Activated T-cell treated with anti-CD3 and anti-CD28 coated beads, Interleukin-2, amount 50 U/mL, for 72 hours (primary cell): ENCODE results near the gene GRK7. TPM values are rescaled to one million over a fixed set of nuclear protein-coding genes. Genes with fewer than 3 reads are reported as not detected.

Source experiments
- ATAC-seq, 2 donors: fragments of 150-1000 bp; cut with Tn5 transposase; replicated peaks in 1 of 2; 2 replicates each; pipeline ENCODE4 v1.10.0; 2021; ENCODE audit warnings: moderate library complexity in 2 of 2, mild to moderate bottlenecking in 1 of 2
- DNase-seq, 2 donors: peaks; one replicate each; pipeline ENCODE4 v3.0.0; 2021 to 2022; ENCODE audit warnings: mixed read lengths in 1 of 2
- H3K27ac Mint-ChIP-seq: one replicate; pipeline ENCODE4 v1.8.0; 2022; ENCODE audit warnings: mild to moderate bottlenecking, moderate library complexity, mixed read lengths
- H3K27me3 Mint-ChIP-seq: one replicate; pipeline ENCODE4 v1.8.0; 2022; ENCODE audit warnings: low read depth, mixed read lengths
- H3K36me3 Mint-ChIP-seq, 2 donors: one replicate each; pipeline ENCODE4 v1.8.0; 2022; ENCODE audit warnings: mixed read lengths in 2 of 2, mild to moderate bottlenecking in 1 of 2; ENCODE audit not compliant: insufficient read depth in 2 of 2
- H3K4me1 Mint-ChIP-seq: one replicate; pipeline ENCODE4 v1.8.0; 2022; ENCODE audit warnings: low read depth, mixed read lengths
- H3K4me3 Mint-ChIP-seq, 2 donors: one replicate each; pipeline ENCODE4 v1.8.0; 2022; ENCODE audit warnings: mild to moderate bottlenecking in 2 of 2, mixed read lengths in 2 of 2, moderate library complexity in 2 of 2
- H3K9me3 Mint-ChIP-seq, 2 donors: one replicate each; pipeline ENCODE4 v1.8.0; 2022; ENCODE audit warnings: mixed read lengths in 2 of 2
- total RNA-seq, 2 donors: library from RNA; stranded (reverse); gene quantifications; one replicate each; pipeline ENCODE4 v1.2.3, GENCODE V29; 2022

GRK7 gene, protein sequence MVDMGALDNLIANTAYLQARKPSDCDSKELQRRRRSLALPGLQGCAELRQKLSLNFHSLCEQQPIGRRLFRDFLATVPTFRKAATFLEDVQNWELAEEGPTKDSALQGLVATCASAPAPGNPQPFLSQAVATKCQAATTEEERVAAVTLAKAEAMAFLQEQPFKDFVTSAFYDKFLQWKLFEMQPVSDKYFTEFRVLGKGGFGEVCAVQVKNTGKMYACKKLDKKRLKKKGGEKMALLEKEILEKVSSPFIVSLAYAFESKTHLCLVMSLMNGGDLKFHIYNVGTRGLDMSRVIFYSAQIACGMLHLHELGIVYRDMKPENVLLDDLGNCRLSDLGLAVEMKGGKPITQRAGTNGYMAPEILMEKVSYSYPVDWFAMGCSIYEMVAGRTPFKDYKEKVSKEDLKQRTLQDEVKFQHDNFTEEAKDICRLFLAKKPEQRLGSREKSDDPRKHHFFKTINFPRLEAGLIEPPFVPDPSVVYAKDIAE (N-terminal part only)
- not detected for total RNA-seq

DNA sequence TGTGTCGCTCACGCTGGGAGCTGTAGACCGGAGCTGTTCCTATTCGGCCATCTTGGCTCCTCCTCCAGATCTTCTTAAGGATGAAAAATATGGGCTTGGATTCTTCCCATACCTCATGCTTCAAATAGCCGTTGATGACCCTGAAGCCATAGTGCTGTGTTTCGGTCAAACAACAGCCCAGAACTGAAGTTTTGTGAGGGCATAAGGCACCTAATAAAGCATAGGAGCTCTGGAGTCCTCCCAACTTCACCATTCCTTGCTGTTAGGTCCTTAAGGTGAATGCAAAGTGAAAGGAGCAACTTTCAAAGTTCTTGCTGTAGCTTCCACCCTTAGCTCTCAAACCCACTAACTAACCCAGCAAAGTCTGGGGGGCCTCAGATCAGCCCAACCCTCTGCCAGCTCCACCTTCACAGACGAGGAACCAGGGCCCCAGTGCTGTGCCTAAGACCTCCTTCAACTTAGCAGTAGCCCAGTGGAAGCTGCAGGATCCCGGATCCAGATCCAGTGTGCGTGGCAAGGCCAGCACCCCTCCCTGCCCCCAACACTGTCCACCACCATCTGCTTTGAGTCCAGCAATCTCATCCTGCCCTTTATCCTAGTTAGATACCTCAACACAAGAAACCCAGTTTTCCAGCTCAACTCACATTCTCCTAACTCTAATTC lies at the start of gene GRK7:
Gene GRK7, plus strand, starts transcription at position 321 of the 663 bp plus-strand sequence. CDS start 14,877 bp downstream, outside the sequence.
- no peak within 1 kb of the TSS for H3K27ac Mint-ChIP-seq

DNA sequence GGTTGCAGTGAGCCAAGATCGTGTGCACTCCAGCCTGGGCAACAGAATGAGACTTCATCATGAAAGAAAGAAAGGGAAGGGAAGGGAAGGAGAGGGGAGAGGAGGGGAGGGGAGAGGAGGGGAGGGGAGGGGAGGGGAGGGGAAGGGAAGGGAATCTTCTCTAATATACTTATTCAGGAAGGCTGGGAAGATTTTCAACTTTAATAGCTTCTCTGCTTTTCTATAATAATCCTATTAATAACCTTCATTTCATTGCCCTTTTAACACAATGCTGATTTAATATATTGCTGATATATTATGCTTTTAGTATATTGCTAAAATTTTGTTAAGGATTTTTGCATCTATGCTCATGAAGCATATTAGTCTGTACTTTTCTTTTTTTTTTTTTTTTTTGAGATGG lies 48.5 kb upstream of the GRK7 start:
- no peak for ATAC-seq

More for the DNA sequence above, at the start of gene GRK7:
- Mint-ChIP-seq H3K27me3 (no peaks in the 10 kb centered on the region), H3K36me3 (no peaks in the 10 kb centered on the region), H3K9me3 (no peaks in the 10 kb centered on the region), H3K4me3 (no peak within 1 kb of the TSS), H3K4me1 (peaks cover 14% of the 10 kb centered on the region)
- DNase-seq, result no peak
- ATAC-seq, result no peak

DNA sequence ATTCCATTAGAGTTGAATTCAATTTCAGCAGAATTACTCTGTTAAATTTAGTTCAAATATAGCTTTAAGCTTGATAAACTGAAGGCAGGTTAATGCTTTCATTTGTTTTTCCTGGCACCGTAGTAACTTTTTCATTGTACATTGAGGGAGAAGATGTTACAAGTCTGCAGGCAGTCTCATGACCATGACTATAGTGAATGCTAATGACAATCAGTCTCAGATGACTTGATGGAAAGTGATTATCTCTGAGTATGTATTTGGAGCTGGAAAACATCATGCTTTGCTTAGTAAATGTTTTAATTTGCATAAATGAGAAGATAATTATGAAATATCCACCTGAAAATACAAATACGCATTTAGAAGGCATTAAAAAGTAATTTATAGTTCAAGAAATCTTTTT lies 41.1 kb upstream of the GRK7 start:
- Mint-ChIP-seq H3K27me3 (no peaks in the 10 kb centered on the region), H3K4me1 (no peaks in the 10 kb centered on the region), H3K27ac (no peak overlapping the region), H3K4me3 (no peak overlapping the region), H3K9me3 (no peaks in the 10 kb centered on the region), H3K36me3 (no peaks in the 10 kb centered on the region)
- DNase-seq, result no peak
- no peak for ATAC-seq

More for the DNA sequence above, 48.5 kb upstream of the GRK7 start:
- Mint-ChIP-seq H3K4me3 (no peak overlapping the region), H3K9me3 (no peaks in the 10 kb centered on the region), H3K4me1 (no peaks in the 10 kb centered on the region), H3K27ac (no peak overlapping the region), H3K36me3 (peaks cover 2 to 5% of the 10 kb centered on the region in 2 donors), H3K27me3 (no peaks in the 10 kb centered on the region)
- DNase-seq, result no peak

DNA sequence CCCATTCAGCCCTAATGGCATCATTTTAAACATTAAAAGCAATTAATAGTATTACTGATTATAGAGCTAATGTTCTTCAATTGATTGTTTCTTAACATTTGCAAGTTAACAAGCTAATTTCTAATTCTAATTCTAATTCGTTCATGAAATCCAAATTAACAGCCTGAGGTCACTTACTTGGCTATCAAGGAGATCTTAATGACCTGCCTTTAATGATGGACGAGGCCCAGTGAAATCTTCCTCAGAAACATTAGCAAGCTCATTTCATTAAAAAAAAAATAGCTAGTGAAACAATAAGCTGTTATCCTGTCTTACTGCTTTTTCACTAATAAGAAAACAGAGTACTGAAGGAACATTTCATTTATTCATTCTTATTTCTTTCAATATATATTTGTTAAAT lies 40.6 kb upstream of the GRK7 start:
- no peaks in the 10 kb centered on the region for H3K36me3 Mint-ChIP-seq
- H3K9me3 Mint-ChIP-seq, result no peaks in the 10 kb centered on the region
- H3K27ac Mint-ChIP-seq, result no peak overlapping the region
- H3K27me3 Mint-ChIP-seq, result peaks cover under 1% of the 10 kb centered on the region
- no peak overlapping the region for H3K4me3 Mint-ChIP-seq
- no peaks in the 10 kb centered on the region for H3K4me1 Mint-ChIP-seq
- ATAC-seq (no peak), DNase-seq (no peak)

DNA sequence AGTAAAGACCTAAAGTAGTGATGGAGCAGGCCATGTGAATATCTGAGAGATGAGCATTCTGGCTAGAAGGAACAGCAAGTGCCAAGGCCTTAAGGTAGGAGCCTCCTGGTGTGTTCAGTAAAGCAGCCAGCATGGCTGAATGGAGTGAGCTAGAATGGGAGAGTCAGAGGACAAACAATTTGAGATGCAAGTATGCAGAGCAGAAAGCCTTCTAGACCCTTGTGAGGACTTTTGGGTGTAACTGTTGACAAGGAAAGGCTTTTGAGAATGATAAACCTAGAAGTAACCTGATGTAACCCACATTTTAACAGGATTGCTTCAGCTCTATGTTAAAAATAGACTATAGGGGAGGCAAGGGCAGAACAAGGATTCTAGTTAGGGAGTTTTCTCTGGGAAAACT lies 40.0 kb upstream of the GRK7 start:
- Mint-ChIP-seq H3K27me3 (peaks cover 7% of the 10 kb centered on the region), H3K36me3 (no peaks in the 10 kb centered on the region), H3K27ac (no peak overlapping the region), H3K4me3 (no peak overlapping the region), H3K9me3 (no peaks in the 10 kb centered on the region), H3K4me1 (no peaks in the 10 kb centered on the region)
- DNase-seq (no peak), ATAC-seq (no peak)

DNA sequence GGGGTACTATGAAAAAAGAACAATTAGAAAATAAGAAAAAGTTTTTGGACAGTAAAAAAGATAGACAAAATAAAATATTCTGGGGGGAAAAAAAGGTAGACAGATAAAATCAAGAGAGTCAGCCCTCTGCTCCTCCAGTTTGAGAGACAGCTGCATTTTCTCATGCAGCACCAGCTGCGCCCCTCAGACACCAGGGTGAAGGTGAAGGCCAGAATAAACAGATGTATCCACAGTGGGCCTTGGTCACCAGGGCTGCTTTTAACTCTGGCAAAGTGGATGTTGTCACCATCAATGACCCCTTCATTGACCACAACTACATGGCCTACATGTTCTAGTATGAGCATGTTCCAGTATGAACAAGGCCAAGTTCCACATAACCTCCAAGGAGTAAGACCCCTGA lies 39.0 kb upstream of the GRK7 start:
- H3K4me3 Mint-ChIP-seq, result no peak overlapping the region
- no peaks in the 10 kb centered on the region for H3K4me1 Mint-ChIP-seq
- H3K36me3 Mint-ChIP-seq, result no peaks in the 10 kb centered on the region
- peaks cover 7% of the 10 kb centered on the region for H3K27me3 Mint-ChIP-seq
- ATAC-seq, result no peak
- H3K9me3 Mint-ChIP-seq, result no peaks in the 10 kb centered on the region
- no peak overlapping the region for H3K27ac Mint-ChIP-seq
- DNase-seq, result no peak

DNA sequence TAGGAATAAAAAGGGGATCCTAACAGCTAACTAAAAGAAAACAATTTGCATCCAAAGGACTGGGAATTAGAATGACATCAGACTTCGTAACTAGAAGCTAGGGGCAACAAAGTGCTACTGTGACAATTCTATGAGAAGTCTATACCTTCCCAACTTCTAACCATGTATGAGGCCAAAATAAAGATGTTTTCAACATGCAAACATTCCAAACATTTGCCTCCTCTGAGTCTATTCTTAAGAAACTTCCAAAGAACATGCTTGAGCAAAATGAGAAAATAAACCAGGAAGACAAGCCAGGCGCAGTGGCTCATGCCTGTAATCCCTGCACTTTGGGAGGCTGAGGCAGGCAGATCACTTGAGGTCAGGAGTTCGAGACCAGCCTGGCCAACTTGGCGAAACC lies 38.2 kb upstream of the GRK7 start:
- DNase-seq (no peak), ATAC-seq (no peak)
- no peak overlapping the region for H3K27ac Mint-ChIP-seq
- no peaks in the 10 kb centered on the region for H3K36me3 Mint-ChIP-seq
- H3K9me3 Mint-ChIP-seq, result no peaks in the 10 kb centered on the region
- H3K4me3 Mint-ChIP-seq, result no peak overlapping the region
- no peaks in the 10 kb centered on the region for H3K4me1 Mint-ChIP-seq
- H3K27me3 Mint-ChIP-seq, result peaks cover 7% of the 10 kb centered on the region

DNA sequence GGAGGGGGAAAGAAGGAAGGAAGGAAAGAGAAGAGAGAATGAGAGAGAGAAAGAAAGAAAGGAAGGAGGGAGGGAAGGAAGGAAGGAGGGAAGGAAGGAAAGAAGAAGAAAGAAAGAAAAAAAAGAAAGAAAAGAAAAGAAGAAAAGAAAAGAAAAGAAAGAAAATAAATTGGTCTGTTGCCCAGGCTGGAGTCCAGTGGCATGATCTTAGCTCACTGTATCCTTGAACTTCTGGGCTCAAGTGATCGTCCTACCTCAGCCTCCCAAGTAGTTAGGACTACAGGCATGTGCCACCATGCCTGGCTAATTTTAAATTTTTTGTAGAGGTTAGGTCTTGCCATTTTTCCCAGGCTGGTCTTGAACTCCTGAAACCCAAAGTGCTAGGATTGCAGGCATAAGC lies 36.7 kb upstream of the GRK7 start:
- Mint-ChIP-seq H3K27me3 (peaks cover 7% of the 10 kb centered on the region), H3K4me3 (no peak overlapping the region), H3K4me1 (no peaks in the 10 kb centered on the region), H3K27ac (no peak overlapping the region), H3K36me3 (no peaks in the 10 kb centered on the region), H3K9me3 (no peaks in the 10 kb centered on the region)
- ATAC-seq (no peak), DNase-seq (no peak)

DNA sequence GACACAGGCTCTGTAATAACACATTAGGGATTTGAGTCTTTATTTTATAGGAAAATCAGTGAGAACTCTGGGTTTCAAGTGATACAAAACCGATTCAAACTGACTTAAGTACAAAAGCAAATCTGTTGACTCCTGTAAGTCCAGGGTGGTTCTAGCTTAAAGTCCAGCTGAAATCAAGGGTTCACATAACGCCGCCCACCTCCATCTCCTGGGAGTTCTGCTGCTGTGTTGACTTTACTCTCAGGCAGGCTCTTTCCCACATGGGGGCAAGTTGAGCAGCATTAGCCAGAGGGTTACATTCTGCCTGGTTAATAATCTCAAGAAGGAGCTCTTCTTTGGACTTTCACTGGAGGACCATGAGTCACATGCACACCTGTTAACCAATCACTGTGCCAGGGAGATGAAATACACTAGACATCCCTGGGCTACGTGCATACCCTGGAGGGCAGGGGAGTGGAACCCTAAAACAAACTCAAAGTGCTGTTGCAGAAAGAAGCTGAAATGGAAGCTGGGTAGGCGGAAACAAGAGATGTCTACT lies 34.8 kb upstream of the GRK7 start:
- H3K27me3 Mint-ChIP-seq, result peaks cover 7% of the 10 kb centered on the region
- no peaks in the 10 kb centered on the region for H3K4me1 Mint-ChIP-seq
- no peaks in the 10 kb centered on the region for H3K36me3 Mint-ChIP-seq
- DNase-seq (no peak), ATAC-seq (no peak)
- H3K27ac Mint-ChIP-seq, result no peak overlapping the region
- H3K9me3 Mint-ChIP-seq, result no peaks in the 10 kb centered on the region
- no peak overlapping the region for H3K4me3 Mint-ChIP-seq

DNA sequence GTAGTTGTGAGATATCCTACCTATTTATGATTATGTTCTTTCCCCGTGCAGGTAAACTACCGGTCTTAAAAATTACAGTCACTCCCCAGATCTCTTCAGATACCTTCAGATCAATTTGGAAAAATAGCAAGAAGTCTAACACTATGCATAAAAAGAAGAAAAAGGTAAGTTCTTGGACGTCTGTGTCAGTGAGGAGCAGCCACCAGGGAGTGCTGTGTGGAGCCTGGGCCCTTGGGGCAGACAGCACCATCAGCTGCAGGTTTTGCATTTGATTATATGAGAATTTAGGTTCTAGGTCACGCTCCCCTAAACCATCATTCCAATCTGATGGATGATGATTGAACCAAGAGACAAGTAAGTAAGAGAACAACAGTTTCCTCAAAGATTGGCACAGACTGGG lies 34.0 kb upstream of the GRK7 start:
- Mint-ChIP-seq H3K4me1 (no peaks in the 10 kb centered on the region), H3K36me3 (no peaks in the 10 kb centered on the region), H3K27ac (no peak overlapping the region), H3K4me3 (no peak overlapping the region), H3K9me3 (no peaks in the 10 kb centered on the region), H3K27me3 (peaks cover 7% of the 10 kb centered on the region)
- ATAC-seq (no peak), DNase-seq (no peak)

DNA sequence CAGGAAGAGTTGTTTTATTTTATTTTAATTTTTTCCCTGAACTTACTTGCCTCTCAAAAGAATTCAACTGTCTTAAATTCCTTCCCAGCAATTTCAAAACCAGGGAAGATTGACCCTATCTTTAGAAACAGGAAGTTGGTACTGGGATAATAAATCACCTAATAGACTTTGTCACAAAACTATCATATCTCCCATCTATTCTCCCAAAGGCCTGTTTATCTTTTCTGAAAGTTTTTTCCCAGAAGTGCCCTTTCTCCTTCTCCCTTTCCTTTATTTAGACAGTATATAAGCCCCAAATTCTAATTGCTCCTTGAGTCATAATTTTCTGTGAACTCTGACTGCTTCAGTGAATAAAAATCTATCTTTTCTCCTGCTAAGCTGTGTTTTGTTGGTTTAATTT lies 28.0 kb upstream of the GRK7 start:
- H3K27ac Mint-ChIP-seq, result no peak overlapping the region
- H3K4me1 Mint-ChIP-seq, result peaks cover 20% of the 10 kb centered on the region
- no peak overlapping the region for H3K4me3 Mint-ChIP-seq
- H3K27me3 Mint-ChIP-seq, result no peaks in the 10 kb centered on the region
- ATAC-seq (no peak), DNase-seq (no peak)
- peaks cover 3 to 5% of the 10 kb centered on the region in 2 donors for H3K36me3 Mint-ChIP-seq
- no peaks in the 10 kb centered on the region for H3K9me3 Mint-ChIP-seq

DNA sequence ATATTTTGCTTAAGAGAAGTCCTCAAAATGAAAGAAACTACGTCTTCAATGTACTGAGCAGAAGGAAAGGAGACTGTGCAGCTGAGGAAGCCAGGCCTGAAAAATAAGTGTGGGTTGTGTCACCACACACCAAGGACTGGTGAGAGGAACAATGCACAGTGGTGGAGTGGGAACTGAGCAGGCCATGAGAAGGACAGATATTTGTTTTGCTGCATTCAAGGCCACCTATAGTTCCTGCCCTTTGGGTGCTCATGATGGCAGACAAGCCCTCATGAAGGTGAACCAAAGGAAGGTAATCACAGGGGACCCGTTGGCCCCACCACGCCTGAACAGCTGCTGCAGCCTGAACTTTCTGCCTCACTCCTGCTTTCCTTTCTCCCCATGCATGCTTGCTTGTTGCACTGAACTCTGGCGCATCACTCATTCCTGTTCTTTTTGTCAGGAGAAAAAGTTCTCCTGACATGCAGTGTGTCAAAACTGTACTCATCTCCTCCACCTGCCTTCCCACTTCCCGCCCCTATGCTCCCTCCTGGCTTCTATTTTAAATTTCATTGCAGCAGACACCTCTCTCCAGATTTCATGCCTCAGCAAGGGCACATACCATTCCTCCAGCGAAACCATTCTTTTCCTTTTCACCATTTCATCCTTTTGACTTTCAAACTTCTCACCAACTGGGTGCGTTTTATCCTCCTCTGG lies 27.3 kb upstream of the GRK7 start:
- Mint-ChIP-seq H3K9me3 (no peaks in the 10 kb centered on the region), H3K4me3 (no peak overlapping the region), H3K27ac (no peak overlapping the region), H3K27me3 (no peaks in the 10 kb centered on the region), H3K36me3 (peaks cover 3 to 7% of the 10 kb centered on the region in 2 donors), H3K4me1 (peaks cover 28% of the 10 kb centered on the region)
- DNase-seq (no peak), ATAC-seq (no peak)

DNA sequence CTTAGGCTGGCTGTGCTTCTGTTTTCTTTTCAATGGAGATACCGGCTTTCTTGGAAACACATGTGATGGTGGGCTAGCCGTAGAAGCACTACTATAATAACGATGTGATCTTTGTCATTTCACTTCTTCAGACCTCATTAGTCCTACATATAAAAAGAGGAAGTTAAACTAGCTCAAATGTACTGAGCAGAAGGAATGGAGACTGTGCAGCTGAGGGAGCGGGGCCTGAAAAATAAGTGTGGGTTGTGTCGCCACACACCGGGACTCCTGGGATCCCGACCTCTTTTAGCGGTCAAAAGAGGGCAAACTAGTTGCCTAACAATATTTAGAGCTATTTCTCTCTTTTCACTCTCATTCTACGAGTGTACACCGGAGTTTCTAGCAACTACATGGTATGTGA lies 26.1 kb upstream of the GRK7 start:
- H3K27me3 Mint-ChIP-seq, result no peaks in the 10 kb centered on the region
- DNase-seq (no peak), ATAC-seq (no peak)
- peaks cover 39% of the 10 kb centered on the region for H3K4me1 Mint-ChIP-seq
- H3K9me3 Mint-ChIP-seq, result no peaks in the 10 kb centered on the region
- H3K4me3 Mint-ChIP-seq, result no peak overlapping the region
- H3K27ac Mint-ChIP-seq, result no peak overlapping the region
- peaks cover 3 to 7% of the 10 kb centered on the region in 2 donors for H3K36me3 Mint-ChIP-seq
